HG03159 (cell line): Measurements from ENCODE around the gene NDEL1.
A peak's percentile ranks its signal among the peaks of the same experiment; 100 is the strongest.

Source experiments
- ATAC-seq: cut with Tn5 transposase; IDR thresholded peaks from one replicate; pipeline ENCODE4 v1.9.1; 2021; ENCODE audit warnings: mild to moderate bottlenecking, moderate library complexity; ENCODE audit not compliant: unreplicated experiment

NDEL1 gene

DNA sequence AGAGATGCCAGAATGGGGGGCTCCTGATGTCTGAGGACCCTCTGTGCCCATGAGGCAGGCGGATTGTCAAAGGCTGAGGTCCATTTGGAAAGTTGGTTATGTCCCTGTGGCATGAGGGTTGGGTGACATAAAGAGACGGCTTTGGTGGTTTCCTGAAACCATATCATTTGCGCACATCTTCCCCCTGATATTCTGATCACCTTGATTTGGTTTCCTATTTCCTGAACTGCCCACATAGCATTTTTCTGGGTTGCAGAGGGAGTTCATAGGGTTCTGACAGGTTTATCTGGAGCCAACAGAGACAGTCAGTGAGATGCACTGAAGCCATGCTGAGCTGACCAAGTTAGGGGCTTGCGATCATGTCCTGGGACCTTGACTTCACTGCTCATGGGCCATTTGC is 22.4 kb upstream of the NDEL1 start:
- ATAC-seq, result no peak

GRCh38 chr17:8413938-8414337 is 21.7 kb upstream of the NDEL1 start:
- no peak for ATAC-seq

- no peak for ATAC-seq
Observed at GRCh38 chr17:8417806-8418205, 17.9 kb upstream of the NDEL1 start.

DNA sequence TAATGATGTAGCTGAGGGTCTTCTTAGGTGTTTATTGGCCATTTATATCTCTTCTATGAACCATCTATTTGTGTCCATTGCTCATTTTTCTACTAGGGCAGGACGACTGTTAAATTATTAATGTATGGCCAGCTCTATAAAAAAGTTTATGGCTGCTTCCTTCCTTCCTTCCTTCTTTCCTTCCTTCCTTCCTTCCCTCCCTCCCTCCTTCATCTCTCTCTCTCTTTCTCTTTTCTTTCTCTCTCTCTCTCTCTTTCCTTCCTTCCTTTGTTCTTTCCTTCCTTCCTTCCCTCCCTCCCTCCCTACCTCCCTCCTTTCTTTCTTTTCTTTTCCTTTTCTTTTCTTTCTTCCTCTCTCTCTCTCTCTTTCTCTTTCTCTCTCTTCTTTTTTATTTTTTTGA is 17.2 kb upstream of the NDEL1 start:
- no peak for ATAC-seq

DNA sequence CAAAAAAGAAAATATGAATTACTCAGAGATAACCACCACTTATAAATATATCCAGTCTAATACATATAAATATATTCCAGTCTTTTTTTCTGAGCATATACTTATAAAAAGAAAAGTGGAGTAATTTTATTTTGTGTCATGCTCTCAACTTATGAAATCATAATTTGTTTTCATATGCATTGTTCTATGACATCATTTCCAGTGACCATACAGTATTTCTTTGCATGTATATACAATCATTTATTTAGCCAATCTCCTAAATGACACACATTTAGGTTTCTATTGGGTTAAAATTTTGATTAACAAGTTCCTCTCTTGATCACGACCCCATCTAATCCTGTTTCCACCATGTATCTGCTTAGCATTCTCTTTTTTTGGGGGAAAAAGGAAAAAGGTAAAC is 16.4 kb upstream of the NDEL1 start:
- no peak for ATAC-seq

GRCh38 chr17:8420041-8420934 is 15.4 kb upstream of the NDEL1 start:
- no peak for ATAC-seq

DNA sequence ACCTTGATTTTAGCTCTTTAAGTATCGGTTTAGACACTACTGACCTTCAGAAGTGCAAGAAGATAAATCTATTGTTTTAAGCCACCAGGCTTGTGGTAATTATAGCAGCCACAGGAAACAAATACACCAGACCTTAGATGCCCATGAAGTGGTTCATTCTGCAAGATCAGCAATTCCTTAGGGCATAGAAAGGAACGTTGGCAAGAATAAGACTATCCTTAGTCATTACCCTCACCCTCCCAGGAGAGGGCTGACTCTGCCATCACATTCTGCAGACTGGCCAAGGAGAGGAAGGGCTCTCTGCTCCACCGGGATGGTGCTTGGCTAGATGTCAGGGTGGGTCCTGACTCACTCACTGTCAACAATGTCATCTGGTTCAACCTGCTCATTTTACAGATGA is 14.1 kb upstream of the NDEL1 start:
- no peak for ATAC-seq

DNA sequence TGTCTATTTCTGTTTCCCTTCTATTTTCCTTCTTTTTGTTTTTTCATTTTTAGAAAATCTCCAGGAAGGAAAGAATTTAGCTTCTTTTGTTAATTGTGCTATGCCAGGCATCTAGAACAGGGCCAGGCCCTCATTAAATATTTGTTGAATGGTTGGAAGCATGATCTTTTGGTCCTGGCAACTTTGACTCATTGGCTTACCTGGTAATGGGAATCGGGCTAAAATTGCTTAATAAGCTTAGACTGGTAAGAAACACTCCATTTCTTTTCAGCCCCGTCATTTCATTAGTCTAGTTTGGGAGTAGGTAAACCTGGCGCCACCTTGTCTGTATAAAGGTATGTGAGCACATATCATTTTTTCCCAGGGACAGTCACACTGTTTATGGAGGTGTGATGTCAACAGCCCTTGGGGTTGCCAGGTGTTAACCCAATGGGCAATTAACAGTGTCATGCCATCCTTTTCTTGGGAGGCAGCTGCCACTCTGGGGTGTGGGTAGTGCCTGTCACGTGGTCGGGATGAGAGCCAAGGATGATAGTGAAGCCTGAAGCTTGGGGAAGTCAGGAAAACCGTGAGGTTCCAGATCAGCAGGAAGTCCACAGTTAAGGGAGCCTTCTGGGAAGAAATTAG is 9.5 kb upstream of the NDEL1 start:
- no peak for ATAC-seq

GRCh38 chr17:8426802-8427201 is 8.9 kb upstream of the NDEL1 start:
- ATAC-seq, result no peak

DNA sequence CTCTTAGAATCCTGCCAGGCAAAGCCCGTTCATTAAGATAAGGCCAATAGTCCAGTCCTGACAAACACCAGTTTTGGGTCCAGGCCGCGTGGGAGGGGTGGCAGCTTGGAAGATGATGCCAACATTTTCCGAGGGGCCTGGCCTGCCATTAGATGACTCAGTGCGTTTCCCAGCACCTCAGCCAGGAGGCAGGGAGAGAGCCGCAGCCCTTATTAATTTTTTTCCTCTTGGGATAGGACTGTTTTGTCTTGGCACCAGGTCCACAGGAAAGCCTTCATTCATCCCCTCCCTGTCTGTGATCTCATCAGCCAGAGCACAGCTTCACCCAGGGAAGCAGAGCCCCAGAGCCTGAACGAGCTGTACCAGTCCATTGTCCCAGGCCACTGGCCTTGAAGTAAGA is 4.7 kb upstream of the NDEL1 start:
- no peak for ATAC-seq

- ATAC-seq, result peak; percentile 54
Observed at GRCh38 chr17:8436169-8436843, 622 bp downstream of the NDEL1 start.

DNA sequence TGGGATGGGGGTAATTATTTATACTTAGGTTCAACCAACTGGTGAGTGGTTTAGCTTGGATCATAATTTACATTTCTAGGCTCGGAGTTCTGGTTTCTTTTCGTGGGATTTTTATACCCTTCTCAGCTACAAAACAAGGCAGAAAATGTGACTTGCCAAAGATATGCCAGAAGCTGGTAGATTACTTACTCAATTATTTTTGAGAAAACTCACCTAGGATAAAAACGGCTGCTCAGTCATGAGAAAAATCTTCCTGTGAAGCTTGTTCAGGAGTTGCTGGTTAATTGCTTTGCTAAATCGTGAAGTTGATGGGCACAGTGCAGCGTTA is 1.1 kb downstream of the NDEL1 start:
- no peak for ATAC-seq

GRCh38 chr17:8438441-8438840 is 2.8 kb downstream of the NDEL1 start:
- ATAC-seq, result no peak

- ATAC-seq, result no peak
Observed at GRCh38 chr17:8439681-8440080, 4.0 kb downstream of the NDEL1 start.

DNA sequence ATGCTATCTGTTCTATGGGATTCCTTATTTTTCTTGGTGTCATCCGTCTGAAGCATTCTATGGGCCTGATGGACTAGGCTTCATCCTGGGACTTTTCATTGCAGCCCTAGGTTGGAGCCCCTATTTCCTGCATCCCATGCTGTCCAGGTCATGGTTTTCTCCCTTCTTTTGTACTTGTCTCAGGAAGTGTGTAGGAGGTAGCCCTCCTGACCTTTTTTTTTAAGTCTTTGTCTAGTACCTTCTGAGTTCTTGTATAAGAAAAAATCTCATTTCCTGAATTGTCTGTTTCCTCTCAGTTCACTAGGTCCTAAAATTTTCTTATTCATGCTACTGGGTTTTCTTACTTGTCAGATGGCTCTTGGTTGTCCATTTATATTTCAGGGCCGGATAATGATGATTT is 6.0 kb downstream of the NDEL1 start:
- no peak for ATAC-seq

GRCh38 chr17:8442310-8442709 is 6.6 kb downstream of the NDEL1 start:
- no peak for ATAC-seq

GRCh38 chr17:8443756-8444155 is 8.1 kb downstream of the NDEL1 start:
- ATAC-seq, result no peak

- no peak for ATAC-seq
Observed at GRCh38 chr17:8444494-8444893, 8.8 kb downstream of the NDEL1 start.

GRCh38 chr17:8445536-8445935 is 9.9 kb downstream of the NDEL1 start:
- no peak for ATAC-seq

DNA sequence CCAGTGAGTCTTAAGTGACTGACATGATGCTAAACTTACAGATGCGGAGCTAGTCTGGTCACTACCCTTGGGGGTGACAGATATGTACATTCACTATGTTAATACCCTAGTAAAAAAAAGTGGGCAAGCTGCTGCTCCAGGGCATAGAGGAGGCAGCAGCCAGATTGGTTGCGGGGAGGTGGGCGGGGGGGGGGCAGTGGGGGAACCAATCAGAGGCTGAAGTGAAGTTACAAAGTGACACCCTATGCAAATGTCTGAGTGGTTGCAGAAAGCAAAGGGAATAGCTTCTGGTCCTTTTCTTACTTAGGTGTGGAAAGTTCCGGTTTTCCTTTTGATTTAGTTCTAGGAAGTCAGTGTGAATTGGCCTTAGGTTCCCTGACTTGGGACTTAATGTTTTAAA is 12.1 kb downstream of the NDEL1 start:
- ATAC-seq, result no peak

DNA sequence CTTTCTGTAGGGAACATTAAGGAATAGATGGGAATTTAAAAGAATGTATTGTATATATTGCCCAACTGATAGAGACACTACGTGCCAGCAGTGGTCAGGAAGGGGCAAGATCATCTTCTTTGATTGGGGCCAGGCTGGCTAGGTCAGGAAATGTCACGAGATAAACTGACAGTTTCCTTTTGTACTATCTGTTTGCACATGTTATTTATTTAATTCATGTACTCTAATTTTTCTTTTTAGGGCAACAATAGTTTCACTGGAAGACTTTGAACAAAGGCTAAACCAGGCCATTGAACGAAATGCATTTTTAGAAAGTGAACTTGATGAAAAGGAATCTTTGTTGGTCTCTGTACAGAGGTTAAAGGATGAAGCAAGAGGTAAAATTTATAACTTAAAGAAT is 12.6 kb downstream of the NDEL1 start:
- ATAC-seq, result no peak

GRCh38 chr17:8451933-8452614 is 16.4 kb downstream of the NDEL1 start:
- ATAC-seq, result no peak
